ENCODE results near the gene TRPC1.

TRPC1 gene

GRCh38 chr3:142802891-142803290, 79.1 kb downstream of the TRPC1 start:
- Histone ChIP-seq H3K9me3 (ENCODE audit: insufficient read depth, low read length) (no peaks in the 10 kb centered on the region), H3K4me3 (ENCODE audit: low read length) (no peak overlapping the region), H3K36me3 (replicated peaks; ENCODE audit: low read depth, low read length) (no peaks in the 10 kb centered on the region), H3K27ac (ENCODE audit: low read length) (no peak overlapping the region), H3K4me2 (ENCODE audit: low read length) (no peak overlapping the region), H3K9ac (ENCODE audit: low read length) (no peak overlapping the region), H3K4me1 (ENCODE audit: low read length) (no peaks in the 10 kb centered on the region), H3K79me2 (ENCODE audit: low read length) (no peaks in the 10 kb centered on the region), H2AFZ (ENCODE audit: low read depth, low read length) (no peak overlapping the region), H4K20me1 (ENCODE audit: insufficient read depth, low read length) (no peaks in the 10 kb centered on the region), H3K27me3 (ENCODE audit: low read depth, low read length) (no peaks in the 10 kb centered on the region)
- TF ChIP-seq EZH2phosphoT487 (IDR thresholded peaks at IDR 0.05; ENCODE audit: low read depth) (no peak), CTCF (IDR thresholded peaks at IDR 0.05; ENCODE audit: low read depth, low read length) (no peak)

GRCh38 chr3:142808103-142808917, 84.5 kb downstream of the TRPC1 start:
- Histone ChIP-seq H3K36me3 (replicated peaks; ENCODE audit: low read depth, low read length) (no peaks in the 10 kb centered on the region), H3K4me2 (ENCODE audit: low read length) (no peak overlapping the region), H3K9ac (ENCODE audit: low read length) (no peak overlapping the region), H3K9me3 (ENCODE audit: insufficient read depth, low read length) (no peaks in the 10 kb centered on the region), H4K20me1 (ENCODE audit: insufficient read depth, low read length) (no peaks in the 10 kb centered on the region), H3K27me3 (ENCODE audit: low read depth, low read length) (no peaks in the 10 kb centered on the region), H2AFZ (ENCODE audit: low read depth, low read length) (no peak overlapping the region), H3K79me2 (ENCODE audit: low read length) (no peaks in the 10 kb centered on the region), H3K4me3 (ENCODE audit: low read length) (no peak overlapping the region), H3K27ac (ENCODE audit: low read length) (no peak overlapping the region), H3K4me1 (ENCODE audit: low read length) (no peaks in the 10 kb centered on the region)
- no peak for TF ChIP-seq EZH2phosphoT487 (IDR thresholded peaks at IDR 0.05; ENCODE audit: low read depth)
- no peak for TF ChIP-seq CTCF (IDR thresholded peaks at IDR 0.05; ENCODE audit: low read depth, low read length)

GRCh38 chr3:142809259-142809658, 85.4 kb downstream of the TRPC1 start:
- no peak overlapping the region for H2AFZ ChIP-seq (ENCODE audit: low read depth, low read length)
- H4K20me1 ChIP-seq (ENCODE audit: insufficient read depth, low read length) = no peaks in the 10 kb centered on the region

More at GRCh38 chr3:142809259-142809658, 85.4 kb downstream of the TRPC1 start:
- Histone ChIP-seq H3K4me1 (ENCODE audit: low read length) (no peaks in the 10 kb centered on the region), H3K27me3 (ENCODE audit: low read depth, low read length) (no peaks in the 10 kb centered on the region), H3K27ac (ENCODE audit: low read length) (no peak overlapping the region), H3K4me3 (ENCODE audit: low read length) (no peak overlapping the region), H3K4me2 (ENCODE audit: low read length) (no peak overlapping the region), H3K9me3 (ENCODE audit: insufficient read depth, low read length) (no peaks in the 10 kb centered on the region), H3K9ac (ENCODE audit: low read length) (no peak overlapping the region), H3K79me2 (ENCODE audit: low read length) (no peaks in the 10 kb centered on the region), H3K36me3 (replicated peaks; ENCODE audit: low read depth, low read length) (no peaks in the 10 kb centered on the region)
- no peak for TF ChIP-seq EZH2phosphoT487 (IDR thresholded peaks at IDR 0.05; ENCODE audit: low read depth)
- TF ChIP-seq CTCF (IDR thresholded peaks at IDR 0.05; ENCODE audit: low read depth, low read length) = no peak
